Measurements from ENCODE around the gene PNO1. TPM values are rescaled to one million over a fixed set of nuclear protein-coding genes. Genes with fewer than 3 reads are reported as not detected.

PNO1 gene
- total RNA-seq: 10 to 100 TPM in 3 of 4 donors, 1 to 10 TPM in 1; 9.4 to 28.7 (median 13.6) TPM

GRCh38 chr2:68157402-68158133, at the start of gene PNO1:
PNO1 (plus strand) TSS chr2:68157888; CDS start chr2:68157935, 47 bp downstream.
- TF ChIP-seq CTCF (IDR thresholded peaks at IDR 0.05; ENCODE audit: low read depth): no peak

GRCh38 chr2:68108120-68108519, 49.6 kb upstream of the PNO1 start:
- TF ChIP-seq CTCF (IDR thresholded peaks at IDR 0.05; ENCODE audit: low read depth): no peak

GRCh38 chr2:68110102-68110501, 47.6 kb upstream of the PNO1 start:
- no peak for TF ChIP-seq CTCF (IDR thresholded peaks at IDR 0.05; ENCODE audit: low read depth)

- TF ChIP-seq CTCF (IDR thresholded peaks at IDR 0.05; ENCODE audit: low read depth): no peak
Measured at GRCh38 chr2:68115965-68116364, 41.7 kb upstream of the PNO1 start.

- no peak for TF ChIP-seq CTCF (IDR thresholded peaks at IDR 0.05; ENCODE audit: low read depth)
Measured at GRCh38 chr2:68118816-68119215, 38.9 kb upstream of the PNO1 start.

- TF ChIP-seq CTCF (IDR thresholded peaks at IDR 0.05; ENCODE audit: low read depth): no peak
Measured at GRCh38 chr2:68119504-68119903, 38.2 kb upstream of the PNO1 start.

GRCh38 chr2:68121873-68122679, 35.6 kb upstream of the PNO1 start:
- TF ChIP-seq CTCF (IDR thresholded peaks at IDR 0.05; ENCODE audit: low read depth): no peak

Data from subcutaneous adipose tissue (tissue), 4 donors.